Neural cell (in vitro differentiated cells): Measurements from ENCODE around the gene MYLK.

Experiments used
- EP300 ChIP-seq: fragments of 450-650 bp; conservative IDR thresholded peaks from 2 replicates; pipeline ENCODE4 v1.6.1; 2014; ENCODE audit warnings: antibody characterized with exemption, mild to moderate bottlenecking, moderate library complexity; ENCODE audit not compliant: poor library complexity, severe bottlenecking
- EZH2 ChIP-seq: fragments of 200-600, 300-800 bp; shearing (Covaris generic), sonication (generic); IDR thresholded peaks from 2 replicates; pipeline ENCODE4 v1.6.1; 2014; ENCODE audit warnings: antibody characterized with exemption, low read length, borderline replicate concordance, mild to moderate bottlenecking; ENCODE audit not compliant: insufficient read depth, poor library complexity, severe bottlenecking
- RAD21 ChIP-seq: fragments of 450-650 bp; conservative IDR thresholded peaks from 2 replicates; pipeline ENCODE4 v1.6.1; 2014; ENCODE audit warnings: antibody characterized with exemption, mild to moderate bottlenecking, moderate library complexity
- TF ChIP-seq, protein P1 (sequence below): fragments of 450-650 bp; IDR thresholded peaks from 2 replicates; pipeline ENCODE4 v1.5.1; 2014; ENCODE audit warnings: antibody characterized with exemption, mild to moderate bottlenecking, moderate library complexity; ENCODE audit not compliant: poor library complexity, severe bottlenecking
- TF ChIP-seq, protein P2 (sequence below): IDR thresholded peaks from 2 replicates; pipeline ENCODE4 v1.6.1; 2012; ENCODE audit warnings: borderline replicate concordance

GRCh38 chr3:123568034-123568433 lies 316.1 kb downstream of the MYLK start:
- TF ChIP-seq, protein P1, sequence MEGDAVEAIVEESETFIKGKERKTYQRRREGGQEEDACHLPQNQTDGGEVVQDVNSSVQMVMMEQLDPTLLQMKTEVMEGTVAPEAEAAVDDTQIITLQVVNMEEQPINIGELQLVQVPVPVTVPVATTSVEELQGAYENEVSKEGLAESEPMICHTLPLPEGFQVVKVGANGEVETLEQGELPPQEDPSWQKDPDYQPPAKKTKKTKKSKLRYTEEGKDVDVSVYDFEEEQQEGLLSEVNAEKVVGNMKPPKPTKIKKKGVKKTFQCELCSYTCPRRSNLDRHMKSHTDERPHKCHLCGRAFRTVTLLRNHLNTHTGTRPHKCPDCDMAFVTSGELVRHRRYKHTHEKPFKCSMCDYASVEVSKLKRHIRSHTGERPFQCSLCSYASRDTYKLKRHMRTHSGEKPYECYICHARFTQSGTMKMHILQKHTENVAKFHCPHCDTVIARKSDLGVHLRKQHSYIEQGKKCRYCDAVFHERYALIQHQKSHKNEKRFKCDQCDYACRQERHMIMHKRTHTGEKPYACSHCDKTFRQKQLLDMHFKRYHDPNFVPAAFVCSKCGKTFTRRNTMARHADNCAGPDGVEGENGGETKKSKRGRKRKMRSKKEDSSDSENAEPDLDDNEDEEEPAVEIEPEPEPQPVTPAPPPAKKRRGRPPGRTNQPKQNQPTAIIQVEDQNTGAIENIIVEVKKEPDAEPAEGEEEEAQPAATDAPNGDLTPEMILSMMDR, result no peak
- TF ChIP-seq EZH2 (no peak), RAD21 (no peak), EP300 (no peak)
- TF ChIP-seq, protein P2, sequence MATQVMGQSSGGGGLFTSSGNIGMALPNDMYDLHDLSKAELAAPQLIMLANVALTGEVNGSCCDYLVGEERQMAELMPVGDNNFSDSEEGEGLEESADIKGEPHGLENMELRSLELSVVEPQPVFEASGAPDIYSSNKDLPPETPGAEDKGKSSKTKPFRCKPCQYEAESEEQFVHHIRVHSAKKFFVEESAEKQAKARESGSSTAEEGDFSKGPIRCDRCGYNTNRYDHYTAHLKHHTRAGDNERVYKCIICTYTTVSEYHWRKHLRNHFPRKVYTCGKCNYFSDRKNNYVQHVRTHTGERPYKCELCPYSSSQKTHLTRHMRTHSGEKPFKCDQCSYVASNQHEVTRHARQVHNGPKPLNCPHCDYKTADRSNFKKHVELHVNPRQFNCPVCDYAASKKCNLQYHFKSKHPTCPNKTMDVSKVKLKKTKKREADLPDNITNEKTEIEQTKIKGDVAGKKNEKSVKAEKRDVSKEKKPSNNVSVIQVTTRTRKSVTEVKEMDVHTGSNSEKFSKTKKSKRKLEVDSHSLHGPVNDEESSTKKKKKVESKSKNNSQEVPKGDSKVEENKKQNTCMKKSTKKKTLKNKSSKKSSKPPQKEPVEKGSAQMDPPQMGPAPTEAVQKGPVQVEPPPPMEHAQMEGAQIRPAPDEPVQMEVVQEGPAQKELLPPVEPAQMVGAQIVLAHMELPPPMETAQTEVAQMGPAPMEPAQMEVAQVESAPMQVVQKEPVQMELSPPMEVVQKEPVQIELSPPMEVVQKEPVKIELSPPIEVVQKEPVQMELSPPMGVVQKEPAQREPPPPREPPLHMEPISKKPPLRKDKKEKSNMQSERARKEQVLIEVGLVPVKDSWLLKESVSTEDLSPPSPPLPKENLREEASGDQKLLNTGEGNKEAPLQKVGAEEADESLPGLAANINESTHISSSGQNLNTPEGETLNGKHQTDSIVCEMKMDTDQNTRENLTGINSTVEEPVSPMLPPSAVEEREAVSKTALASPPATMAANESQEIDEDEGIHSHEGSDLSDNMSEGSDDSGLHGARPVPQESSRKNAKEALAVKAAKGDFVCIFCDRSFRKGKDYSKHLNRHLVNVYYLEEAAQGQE, result no peak
